ENCODE results near the gene IDH2.

Gene IDH2

DNA sequence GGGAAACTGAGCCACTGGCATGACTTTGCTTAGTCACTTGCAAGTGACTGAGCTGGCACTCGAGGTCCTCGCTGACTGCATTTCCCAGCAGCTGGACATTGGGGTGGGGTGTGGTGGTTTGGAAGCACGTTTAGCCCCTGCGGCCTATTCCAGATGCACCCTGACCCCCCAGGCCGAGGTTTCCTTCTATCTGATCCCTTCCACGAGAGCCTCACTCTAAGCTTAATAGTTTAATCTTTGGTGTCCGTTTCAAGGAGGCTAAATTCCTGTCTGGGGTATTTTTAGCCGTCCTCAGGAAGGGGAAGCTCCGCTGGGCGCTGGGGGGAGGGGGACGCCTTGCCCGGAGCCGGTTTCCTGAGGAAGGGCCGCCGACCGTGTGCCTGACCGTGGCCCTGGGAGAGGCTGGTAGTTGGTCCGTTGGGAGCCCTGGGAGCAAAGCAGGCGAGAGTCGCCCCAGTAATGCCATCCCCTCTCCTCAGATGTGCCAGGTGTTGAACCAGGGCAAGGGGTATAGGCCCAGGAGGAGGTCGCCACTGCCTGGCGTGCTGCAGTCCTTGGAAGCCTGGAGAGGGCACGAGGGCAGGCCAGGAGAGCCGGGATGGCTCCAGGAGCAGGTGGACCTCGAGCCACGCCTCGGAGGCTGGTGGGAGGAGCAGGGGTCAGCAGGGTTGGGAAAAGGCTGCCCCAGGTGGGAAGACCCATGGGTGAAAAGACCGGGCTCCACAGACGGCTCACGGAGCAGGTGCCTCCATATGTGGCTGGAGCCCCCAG lies 37.2 kb downstream of the IDH2 start:
- no peak for DNase-seq (ENCODE audit: low spot score)
- in situ Hi-C loops (cut with MboI; ENCODE audit: low pct_unique_long_range_greater_than_20kb, low sequenced_read_pairs, unreplicated experiment): no loop called here
- TF ChIP-seq, protein P1, sequence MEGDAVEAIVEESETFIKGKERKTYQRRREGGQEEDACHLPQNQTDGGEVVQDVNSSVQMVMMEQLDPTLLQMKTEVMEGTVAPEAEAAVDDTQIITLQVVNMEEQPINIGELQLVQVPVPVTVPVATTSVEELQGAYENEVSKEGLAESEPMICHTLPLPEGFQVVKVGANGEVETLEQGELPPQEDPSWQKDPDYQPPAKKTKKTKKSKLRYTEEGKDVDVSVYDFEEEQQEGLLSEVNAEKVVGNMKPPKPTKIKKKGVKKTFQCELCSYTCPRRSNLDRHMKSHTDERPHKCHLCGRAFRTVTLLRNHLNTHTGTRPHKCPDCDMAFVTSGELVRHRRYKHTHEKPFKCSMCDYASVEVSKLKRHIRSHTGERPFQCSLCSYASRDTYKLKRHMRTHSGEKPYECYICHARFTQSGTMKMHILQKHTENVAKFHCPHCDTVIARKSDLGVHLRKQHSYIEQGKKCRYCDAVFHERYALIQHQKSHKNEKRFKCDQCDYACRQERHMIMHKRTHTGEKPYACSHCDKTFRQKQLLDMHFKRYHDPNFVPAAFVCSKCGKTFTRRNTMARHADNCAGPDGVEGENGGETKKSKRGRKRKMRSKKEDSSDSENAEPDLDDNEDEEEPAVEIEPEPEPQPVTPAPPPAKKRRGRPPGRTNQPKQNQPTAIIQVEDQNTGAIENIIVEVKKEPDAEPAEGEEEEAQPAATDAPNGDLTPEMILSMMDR (IDR thresholded peaks at IDR 0.05; ENCODE audit: extremely low read depth, insufficient read depth, missing control alignments): no peak

DNA sequence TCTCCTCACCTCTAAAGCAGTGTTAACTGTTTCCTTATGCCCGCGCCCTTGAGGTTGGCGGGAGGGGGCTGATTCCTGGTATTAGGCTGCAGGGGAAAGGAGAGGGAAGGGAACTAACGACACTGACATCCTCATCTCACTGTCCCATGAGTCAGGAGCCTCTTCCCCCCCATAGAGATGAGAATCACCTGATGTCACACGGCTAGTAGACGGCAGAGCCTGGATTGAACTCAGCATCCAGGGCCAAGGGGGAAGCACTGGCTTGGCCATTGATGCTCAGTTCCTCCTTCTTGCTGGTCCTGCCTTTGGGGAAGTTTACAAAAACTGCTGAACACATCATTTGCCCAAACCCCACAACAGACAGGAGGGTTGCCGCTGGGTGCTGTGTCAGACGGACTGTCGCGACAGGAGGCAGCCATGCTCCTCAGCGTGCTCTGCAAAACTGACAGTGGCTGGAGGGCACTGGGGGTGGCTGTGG lies 38.5 kb downstream of the IDH2 start:
- TF ChIP-seq, protein P1 (IDR thresholded peaks at IDR 0.05; ENCODE audit: extremely low read depth, insufficient read depth, missing control alignments): no peak
- in situ Hi-C loops (cut with MboI; ENCODE audit: low pct_unique_long_range_greater_than_20kb, low sequenced_read_pairs, unreplicated experiment): no loop called here

DNA sequence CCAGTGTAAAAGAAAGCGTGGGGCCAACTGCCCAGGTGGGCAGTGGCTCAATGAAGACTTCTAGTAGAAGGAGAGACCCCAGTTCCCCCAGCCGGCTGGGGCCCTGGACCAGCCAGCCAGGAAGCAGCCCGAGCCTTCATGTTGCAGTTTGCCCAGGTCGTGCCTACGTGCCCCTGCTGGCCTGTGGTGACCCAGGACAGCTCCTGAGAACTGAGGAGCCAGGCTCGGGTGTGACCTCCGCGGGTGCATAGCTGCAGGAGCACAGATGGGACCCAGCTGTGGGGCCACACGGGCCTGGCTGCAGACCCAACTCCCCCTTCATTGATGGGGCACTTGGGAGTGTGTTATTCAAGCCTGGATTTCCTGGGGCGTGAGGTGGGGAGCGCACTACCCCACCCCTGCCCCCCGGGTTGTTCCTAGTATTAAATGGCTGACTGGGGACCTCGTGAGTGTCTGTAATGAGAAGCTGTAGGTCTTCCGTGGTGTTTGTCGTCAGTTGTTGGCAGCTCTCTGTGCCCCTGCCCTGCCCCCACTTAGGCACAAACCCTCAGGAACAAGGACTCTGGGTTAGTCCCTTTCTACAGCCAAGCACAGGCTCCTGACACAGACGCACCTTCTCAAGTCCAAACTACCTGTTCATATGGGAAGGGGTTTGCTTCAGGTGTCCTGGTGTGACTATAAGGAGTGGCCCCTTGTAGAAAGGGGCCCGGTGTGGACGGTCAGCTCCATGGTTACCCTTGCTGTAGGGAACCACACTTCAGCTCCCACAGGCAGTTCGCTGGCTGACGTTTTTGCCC lies 39.1 kb downstream of the IDH2 start:
- DNase-seq (ENCODE audit: low spot score): no peak
- TF ChIP-seq, protein P1 (IDR thresholded peaks at IDR 0.05; ENCODE audit: extremely low read depth, insufficient read depth, missing control alignments): no peak
- in situ Hi-C loops (cut with MboI; ENCODE audit: low pct_unique_long_range_greater_than_20kb, low sequenced_read_pairs, unreplicated experiment): no loop called here

More for the DNA sequence above, 38.5 kb downstream of the IDH2 start:
- DNase-seq (ENCODE audit: low spot score): no peak

DNA sequence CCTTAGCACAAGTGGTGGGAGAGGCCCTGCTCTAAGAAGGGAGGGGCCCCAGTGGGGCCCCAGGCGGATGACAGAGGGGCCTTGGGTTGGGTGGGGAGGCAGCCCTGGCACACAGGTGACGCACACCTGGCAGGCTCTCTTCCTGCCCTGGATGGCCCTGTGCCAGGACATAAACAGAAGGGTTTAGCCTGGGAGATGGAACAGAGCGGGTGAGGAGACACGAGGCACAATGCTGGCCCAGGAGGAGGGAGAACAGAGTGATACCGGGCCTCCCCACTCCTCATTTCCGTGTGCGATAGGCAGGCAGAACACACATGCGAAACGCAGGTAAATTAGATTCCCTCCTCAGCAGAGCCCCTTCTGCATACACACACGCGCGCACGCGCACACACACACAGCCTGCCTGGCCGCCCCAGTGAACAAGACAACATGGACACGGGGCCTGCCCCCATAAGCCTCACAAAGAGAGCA lies 39.8 kb downstream of the IDH2 start:
- in situ Hi-C loops (cut with MboI; ENCODE audit: low pct_unique_long_range_greater_than_20kb, low sequenced_read_pairs, unreplicated experiment): no loop called here
- TF ChIP-seq, protein P1 (IDR thresholded peaks at IDR 0.05; ENCODE audit: extremely low read depth, insufficient read depth, missing control alignments): no peak
- DNase-seq (ENCODE audit: low spot score): no peak

DNA sequence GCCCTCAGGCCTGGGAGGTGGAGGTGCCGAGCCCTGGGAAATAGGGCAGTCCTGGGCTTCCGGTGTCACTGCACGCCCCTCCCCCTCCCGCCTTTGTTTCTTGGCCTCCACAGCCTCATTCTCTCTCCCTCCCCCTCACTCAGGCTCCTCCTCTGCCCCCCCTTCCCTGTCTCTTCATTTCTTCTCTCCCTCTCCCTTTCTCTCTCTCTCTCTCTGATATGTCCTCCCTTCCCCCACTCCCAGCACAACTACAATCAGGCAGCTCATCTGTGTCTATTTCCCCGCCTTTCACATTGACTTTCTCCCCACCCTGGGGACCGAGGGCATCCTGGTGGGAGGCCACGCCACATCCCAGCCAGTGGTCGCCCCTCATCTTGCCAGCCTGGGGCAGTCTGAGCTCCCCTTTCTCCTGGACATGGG lies 40.2 kb downstream of the IDH2 start:
- in situ Hi-C loops (cut with MboI; ENCODE audit: low pct_unique_long_range_greater_than_20kb, low sequenced_read_pairs, unreplicated experiment): no loop called here
- DNase-seq (ENCODE audit: low spot score): no peak
- TF ChIP-seq, protein P1 (IDR thresholded peaks at IDR 0.05; ENCODE audit: extremely low read depth, insufficient read depth, missing control alignments): no peak

DNA sequence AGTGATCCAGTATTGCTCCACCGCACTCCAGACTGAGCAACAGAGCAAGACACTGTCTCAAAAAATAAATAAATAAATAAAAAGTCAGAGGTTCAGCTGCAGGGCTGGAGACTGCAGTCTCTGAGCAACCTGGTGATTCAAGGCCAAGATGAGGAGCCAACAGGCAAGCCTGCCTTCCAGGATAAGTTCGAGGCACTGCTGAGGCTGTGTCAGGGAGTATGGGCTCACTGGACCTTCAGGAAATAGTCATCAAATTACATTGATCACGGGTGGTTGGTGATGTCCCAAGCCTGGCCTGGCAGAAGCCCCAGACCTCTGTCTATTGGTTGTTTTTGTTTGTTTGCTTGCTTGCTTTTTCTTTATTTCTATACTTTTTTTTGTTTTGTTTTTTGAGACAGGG lies 41.5 kb downstream of the IDH2 start:
- no peak for DNase-seq (ENCODE audit: low spot score)
- in situ Hi-C loops (cut with MboI; ENCODE audit: low pct_unique_long_range_greater_than_20kb, low sequenced_read_pairs, unreplicated experiment): no loop called here
- TF ChIP-seq, protein P1 (IDR thresholded peaks at IDR 0.05; ENCODE audit: extremely low read depth, insufficient read depth, missing control alignments): no peak
